HepG2 (cell line): ENCODE results near the gene TWNK. TPM values are rescaled to one million over a fixed set of nuclear protein-coding genes. Genes with fewer than 3 reads are reported as not detected.

ENCODE experiments used
- CC2D1A ChIP-seq: sonication (generic); formaldehyde crosslinking; IDR thresholded peaks from 2 replicates; pipeline ENCODE4 v1.8.1; 2023; ENCODE audit warnings: mild to moderate bottlenecking, missing genetic modification reagents
- GPN1 ChIP-seq: sonication (generic); formaldehyde crosslinking; IDR thresholded peaks from 2 replicates; pipeline ENCODE4 v1.5.1; 2020; ENCODE audit warnings: missing genetic modification reagents, borderline replicate concordance
- HDAC1 ChIP-seq: sonication (generic); formaldehyde crosslinking; IDR thresholded peaks from 2 replicates; pipeline ENCODE4 v1.5.1; 2020; ENCODE audit warnings: mild to moderate bottlenecking, missing genetic modification reagents
- HDAC2 ChIP-seq: sonication (generic); formaldehyde crosslinking; IDR thresholded peaks from 2 replicates; pipeline ENCODE4 v1.4.0; 2020; ENCODE audit warnings: missing genetic modification reagents
- IKZF1 ChIP-seq: fragments of 450-650 bp; IDR thresholded peaks from 2 replicates; pipeline ENCODE4 v1.7.1; 2016
- ISL2 ChIP-seq: sonication (generic); formaldehyde crosslinking; IDR thresholded peaks from 2 replicates; pipeline ENCODE4 v1.5.0; 2020; ENCODE audit warnings: missing genetic modification reagents
- JUNB ChIP-seq: sonication (generic); formaldehyde crosslinking; IDR thresholded peaks from 2 replicates; pipeline ENCODE4 v1.8.0; 2022; ENCODE audit warnings: missing genetic modification reagents, mild to moderate bottlenecking, borderline replicate concordance
- MAZ ChIP-seq, 2 experiments: sonication (generic) in 1 of 2; formaldehyde crosslinking in 1 of 2; IDR thresholded peaks; 2 replicates each; pipeline versions ENCODE4 v1.5.0 to v1.6.1; 2012 to 2020; ENCODE audit warnings: low read depth in 2 of 2, mild to moderate bottlenecking in 2 of 2, borderline replicate concordance in 1 of 2, improper control_type of control experiment in 1 of 2, low read length in 1 of 2, missing genetic modification reagents in 1 of 2, moderate library complexity in 1 of 2
- MTF1 ChIP-seq: sonication (generic); formaldehyde crosslinking; IDR thresholded peaks from 2 replicates; pipeline ENCODE4 v1.5.0; 2020; ENCODE audit warnings: missing genetic modification reagents
- MXD4 ChIP-seq: IDR thresholded peaks from 2 replicates; pipeline ENCODE4 v1.6.1; 2016; ENCODE audit warnings: mild to moderate bottlenecking, missing biosample characterization, missing genetic modification reagents
- PCBP2 ChIP-seq: fragments of 200-400 bp; formaldehyde crosslinking; optimal IDR thresholded peaks from 2 replicates; pipeline ENCODE3; 2018; ENCODE audit warnings: low read length, low read depth; ENCODE audit not compliant: poor library complexity, severe bottlenecking
- TBL1XR1 ChIP-seq: fragments of 150-350 bp; IDR thresholded peaks from 2 replicates; pipeline ENCODE4 v1.6.1; 2014; ENCODE audit warnings: borderline replicate concordance, low read length; ENCODE audit not compliant: partially characterized antibody
- TMF1 ChIP-seq: sonication (generic); formaldehyde crosslinking; IDR thresholded peaks from 2 replicates; pipeline ENCODE4 v1.8.1; 2022; ENCODE audit warnings: low read depth, missing genetic modification reagents
- ZNF33A ChIP-seq: sonication (generic); formaldehyde crosslinking; IDR thresholded peaks from 2 replicates; pipeline ENCODE4 v1.5.1; 2020; ENCODE audit warnings: missing genetic modification reagents, mild to moderate bottlenecking, moderate library complexity, borderline replicate concordance
- ZNF431 ChIP-seq: sonication (generic); formaldehyde crosslinking; IDR thresholded peaks from 2 replicates; pipeline ENCODE4 v1.9.0; 2022; ENCODE audit warnings: missing genetic modification reagents, low read depth, mild to moderate bottlenecking, borderline replicate concordance
- ZNF543 ChIP-seq: sonication (generic); formaldehyde crosslinking; IDR thresholded peaks from 2 replicates; pipeline ENCODE4 v1.4.0; 2020; ENCODE audit warnings: mild to moderate bottlenecking, missing genetic modification reagents
- ZNF720 ChIP-seq: sonication (generic); formaldehyde crosslinking; IDR thresholded peaks from 2 replicates; pipeline ENCODE4 v1.4.0; 2020; ENCODE audit warnings: missing genetic modification reagents
- ZNF747 ChIP-seq: sonication (generic); formaldehyde crosslinking; IDR thresholded peaks from 2 replicates; pipeline ENCODE4 v1.8.1; 2023; ENCODE audit warnings: missing genetic modification reagents, mild to moderate bottlenecking, borderline replicate concordance
- ZSCAN31 ChIP-seq: sonication (generic); formaldehyde crosslinking; IDR thresholded peaks from 2 replicates; pipeline ENCODE4 v1.5.0; 2020; ENCODE audit warnings: low read depth, mild to moderate bottlenecking, missing genetic modification reagents
- polyA plus RNA-seq, 8 experiments: library from polyadenylated mRNA; depleted of rRNA in 3 of 8; stranded (reverse) in 7 of 8; unstranded in 1 of 8; fragments of >200 nt; fragmentation: Illumina TruSeq in 4 of 8; extraction: Trizol in 4 of 8; gene quantifications; 2 replicates each; pipeline versions ENCODE4 v1.2.1 to v1.2.3, GENCODE V29; 2011 to 2016; ENCODE audit warnings: low read depth in 4 of 8, missing spikeins in 1 of 8, mixed read lengths in 1 of 8; ENCODE audit not compliant: insufficient read depth in 1 of 8
- total RNA-seq, 5 experiments: library from RNA; depleted of rRNA; stranded (reverse); fragments of >200 nt; fragmentation: Illumina TruSeq; extraction: Trizol; gene quantifications; 2 replicates each; pipeline ENCODE4 v1.2.3, GENCODE V29; 2016; ENCODE audit warnings: low read depth in 1 of 5
- TF ChIP-seq, protein P1 (sequence below): IDR thresholded peaks from 2 replicates; pipeline ENCODE4 v1.6.1; 2016; ENCODE audit warnings: low read depth, control low read depth
- TF ChIP-seq, protein P2 (sequence below): IDR thresholded peaks from 2 replicates; pipeline ENCODE4 v1.6.1; 2018; ENCODE audit warnings: missing genetic modification reagents, mild to moderate bottlenecking, missing compliant biosample characterization
- TF ChIP-seq, protein P3 (sequence below): sonication (generic); formaldehyde crosslinking; IDR thresholded peaks from 2 replicates; pipeline ENCODE4 v1.4.0; 2020; ENCODE audit warnings: missing genetic modification reagents
- TF ChIP-seq, protein P4 (sequence below): sonication (generic); formaldehyde crosslinking; IDR thresholded peaks from 2 replicates; pipeline ENCODE4 v1.9.0; 2021; ENCODE audit warnings: missing genetic modification reagents, borderline replicate concordance

TWNK gene
- total and polyA plus RNA-seq, 2 of the 13 experiments (the other 11 are each of a cell fraction or from before 2014, with no cell fraction given): 10.7 to 16.5 TPM

DNA sequence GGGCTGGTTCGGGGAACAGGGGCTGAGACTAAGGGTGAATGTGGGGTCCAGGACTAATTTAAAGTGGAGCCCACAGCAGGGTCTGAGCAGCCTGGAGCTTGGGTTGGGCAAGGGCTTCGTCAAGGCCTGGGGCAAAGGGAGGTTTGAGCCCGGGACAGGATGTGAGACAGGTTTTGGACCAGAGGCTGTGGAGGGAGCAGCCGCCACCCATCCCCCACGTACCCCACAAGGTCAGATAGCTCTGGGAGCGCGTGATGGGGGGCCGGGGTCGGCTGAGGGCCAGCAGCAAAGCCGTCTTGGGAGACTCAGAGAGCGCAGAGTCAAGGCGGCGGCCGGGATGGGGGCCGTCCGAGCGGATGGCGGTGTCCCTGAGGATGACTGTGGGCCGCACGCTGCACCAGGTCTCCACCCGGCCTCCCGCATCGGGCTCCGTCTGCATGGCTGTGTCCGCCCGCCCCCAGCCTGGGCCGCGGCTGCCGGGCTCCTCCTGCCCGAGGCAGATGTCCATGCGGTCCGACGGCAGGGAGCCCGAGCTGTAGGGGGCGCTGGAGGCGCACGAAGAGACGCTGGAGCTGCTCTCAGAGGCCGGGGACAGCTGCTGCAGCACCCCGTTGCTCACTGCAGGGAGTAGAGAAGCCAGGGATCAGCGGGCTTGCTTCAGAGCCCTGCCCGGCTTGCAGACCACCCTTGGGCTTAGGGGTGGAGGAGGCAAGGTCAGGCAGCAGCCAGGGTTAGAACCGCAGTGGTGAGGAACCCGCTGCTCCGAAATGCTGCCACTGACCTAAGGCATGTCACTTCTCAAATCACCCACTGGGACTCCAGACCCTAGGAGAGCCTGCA, 31.5 kb downstream of the TWNK start (continued):
- TF ChIP-seq GPN1 (CRISPR knock-in tag) (no peak), ZNF543 (CRISPR knock-in tag) (no peak), IKZF1 (no peak), PCBP2 (no peak), MAZ (IDR thresholded peaks at IDR 0.05; ENCODE audit: borderline replicate concordance, low read depth, low read length) (no peak), MAZ (CRISPR knock-in tag; IDR thresholded peaks at IDR 0.05; ENCODE audit: low read depth) (peak; percentile 80), JUNB (CRISPR knock-in tag) (no peak), ZNF747 (peak; percentile 32; the same call in 1 of the 2 replicates), MTF1 (CRISPR knock-in tag) (no peak), TBL1XR1 (no peak), ZNF33A (CRISPR knock-in tag) (no peak), CC2D1A (CRISPR knock-in tag) (no peak), ISL2 (CRISPR knock-in tag) (no peak), HDAC1 (CRISPR knock-in tag) (peak; percentile 56), ZSCAN31 (peak; percentile 34; the same call in 1 of the 2 replicates), ZNF720 (CRISPR knock-in tag) (no peak), ZNF431 (CRISPR knock-in tag) (no peak), HDAC2 (CRISPR knock-in tag) (peak; percentile 62), MXD4 (CRISPR knock-in tag) (peak; percentile 74; the same call in 1 of the 2 replicates), TMF1 (CRISPR knock-in tag) (no peak)
- TF ChIP-seq, protein P1, sequence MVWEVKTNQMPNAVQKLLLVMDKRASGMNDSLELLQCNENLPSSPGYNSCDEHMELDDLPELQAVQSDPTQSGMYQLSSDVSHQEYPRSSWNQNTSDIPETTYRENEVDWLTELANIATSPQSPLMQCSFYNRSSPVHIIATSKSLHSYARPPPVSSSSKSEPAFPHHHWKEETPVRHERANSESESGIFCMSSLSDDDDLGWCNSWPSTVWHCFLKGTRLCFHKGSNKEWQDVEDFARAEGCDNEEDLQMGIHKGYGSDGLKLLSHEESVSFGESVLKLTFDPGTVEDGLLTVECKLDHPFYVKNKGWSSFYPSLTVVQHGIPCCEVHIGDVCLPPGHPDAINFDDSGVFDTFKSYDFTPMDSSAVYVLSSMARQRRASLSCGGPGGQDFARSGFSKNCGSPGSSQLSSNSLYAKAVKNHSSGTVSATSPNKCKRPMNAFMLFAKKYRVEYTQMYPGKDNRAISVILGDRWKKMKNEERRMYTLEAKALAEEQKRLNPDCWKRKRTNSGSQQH (CRISPR knock-in tag): no peak
- TF ChIP-seq, protein P2, sequence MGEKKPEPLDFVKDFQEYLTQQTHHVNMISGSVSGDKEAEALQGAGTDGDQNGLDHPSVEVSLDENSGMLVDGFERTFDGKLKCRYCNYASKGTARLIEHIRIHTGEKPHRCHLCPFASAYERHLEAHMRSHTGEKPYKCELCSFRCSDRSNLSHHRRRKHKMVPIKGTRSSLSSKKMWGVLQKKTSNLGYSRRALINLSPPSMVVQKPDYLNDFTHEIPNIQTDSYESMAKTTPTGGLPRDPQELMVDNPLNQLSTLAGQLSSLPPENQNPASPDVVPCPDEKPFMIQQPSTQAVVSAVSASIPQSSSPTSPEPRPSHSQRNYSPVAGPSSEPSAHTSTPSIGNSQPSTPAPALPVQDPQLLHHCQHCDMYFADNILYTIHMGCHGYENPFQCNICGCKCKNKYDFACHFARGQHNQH (CRISPR knock-in tag): no peak
- TF ChIP-seq, protein P3, sequence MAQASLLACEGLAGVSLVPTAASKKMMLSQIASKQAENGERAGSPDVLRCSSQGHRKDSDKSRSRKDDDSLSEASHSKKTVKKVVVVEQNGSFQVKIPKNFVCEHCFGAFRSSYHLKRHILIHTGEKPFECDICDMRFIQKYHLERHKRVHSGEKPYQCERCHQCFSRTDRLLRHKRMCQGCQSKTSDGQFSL: no peak
- TF ChIP-seq, protein P4, sequence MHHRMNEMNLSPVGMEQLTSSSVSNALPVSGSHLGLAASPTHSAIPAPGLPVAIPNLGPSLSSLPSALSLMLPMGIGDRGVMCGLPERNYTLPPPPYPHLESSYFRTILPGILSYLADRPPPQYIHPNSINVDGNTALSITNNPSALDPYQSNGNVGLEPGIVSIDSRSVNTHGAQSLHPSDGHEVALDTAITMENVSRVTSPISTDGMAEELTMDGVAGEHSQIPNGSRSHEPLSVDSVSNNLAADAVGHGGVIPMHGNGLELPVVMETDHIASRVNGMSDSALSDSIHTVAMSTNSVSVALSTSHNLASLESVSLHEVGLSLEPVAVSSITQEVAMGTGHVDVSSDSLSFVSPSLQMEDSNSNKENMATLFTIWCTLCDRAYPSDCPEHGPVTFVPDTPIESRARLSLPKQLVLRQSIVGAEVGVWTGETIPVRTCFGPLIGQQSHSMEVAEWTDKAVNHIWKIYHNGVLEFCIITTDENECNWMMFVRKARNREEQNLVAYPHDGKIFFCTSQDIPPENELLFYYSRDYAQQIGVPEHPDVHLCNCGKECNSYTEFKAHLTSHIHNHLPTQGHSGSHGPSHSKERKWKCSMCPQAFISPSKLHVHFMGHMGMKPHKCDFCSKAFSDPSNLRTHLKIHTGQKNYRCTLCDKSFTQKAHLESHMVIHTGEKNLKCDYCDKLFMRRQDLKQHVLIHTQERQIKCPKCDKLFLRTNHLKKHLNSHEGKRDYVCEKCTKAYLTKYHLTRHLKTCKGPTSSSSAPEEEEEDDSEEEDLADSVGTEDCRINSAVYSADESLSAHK (CRISPR knock-in tag): no peak
